C4-2B (cell line): Measurements from ENCODE around the gene ZDHHC1.

ENCODE experiments used
- CTCF ChIP-seq: fragments of 450-650 bp; conservative IDR thresholded peaks from 2 replicates; pipeline ENCODE4 v1.5.1; 2017; ENCODE audit warnings: mild to moderate bottlenecking
- ZFX ChIP-seq: fragments of 450-650 bp; IDR thresholded peaks from 2 replicates; pipeline ENCODE4 v1.6.1; 2017

- TF ChIP-seq CTCF, result no peak
- no peak for TF ChIP-seq ZFX
Observed at GRCh38 chr16:67412294-67412693, 4.0 kb downstream of the ZDHHC1 start.
